SK-N-MC (cell line): Measurements from ENCODE around the gene THAP9.

Experiments used
- EZH2 ChIP-seq: fragments of 200-600 bp; sonication (generic); IDR thresholded peaks from one replicate; pipeline ENCODE4 v1.6.1; 2017; ENCODE audit warnings: antibody characterized with exemption
- POLR2AphosphoS5 ChIP-seq: IDR thresholded peaks from 2 replicates; pipeline ENCODE4 v1.6.1; 2012; ENCODE audit warnings: mild to moderate bottlenecking, low read depth, low read length, borderline replicate concordance

DNA sequence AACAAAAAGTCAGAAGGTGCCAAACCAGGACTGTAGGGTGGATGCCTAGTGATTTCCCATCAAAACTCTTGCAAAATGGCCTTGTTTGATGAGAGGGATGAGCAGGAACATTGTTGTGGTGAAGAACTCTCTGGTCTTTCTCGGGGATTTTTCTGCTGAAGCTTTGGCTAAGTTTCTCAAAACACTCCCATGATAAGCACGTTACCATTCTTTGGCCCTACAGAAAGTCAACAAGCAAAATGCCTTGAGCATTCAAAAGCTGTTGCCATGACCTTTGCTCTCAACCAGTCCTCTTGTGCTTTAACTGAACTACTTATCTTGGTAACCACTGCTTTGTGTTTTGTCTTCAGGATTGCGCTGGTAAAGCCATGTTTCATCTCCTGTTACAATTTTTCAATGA, 6.6 kb upstream of the THAP9 start:
- TF ChIP-seq EZH2 (no peak), POLR2AphosphoS5 (no peak)
